Heart left ventricle (tissue), 13 donors: ENCODE results near the gene MYBPC2.

Experiments
- CTCF ChIP-seq, 12 donors: fragments of 200-600 bp; sonication (generic) in 4 of 12; IDR thresholded peaks; one replicate each; pipeline versions ENCODE4 v1.5.0 to v1.8.0; 2018 to 2022; ENCODE audit warnings: antibody characterized with exemption in 12 of 12, mild to moderate bottlenecking in 5 of 12
- POLR2A ChIP-seq, 2 donors: fragments of 450-650 bp; IDR thresholded peaks; one replicate each; pipeline ENCODE4 v1.6.1; 2017; ENCODE audit warnings: antibody characterized with exemption in 2 of 2, mild to moderate bottlenecking in 2 of 2, moderate library complexity in 2 of 2
- donor health status: ischemic (EF 13 %, LVEDD 7.1; RV severe dilation, severe dysfunction).
- donor health status: DM: no; HTN: yes; CAD: no.
- donor health status: DM: no; HTN: no; CAD: no.
- donor health status: ischemic (EF 25% LVEDD 6.9; RV normal size, moderate dysfunction).
- donor health status: ischemic (EF 25% LVEDD 5.7; RV mildly dilated, moderate dysfunction).
- donor health status: ischemic (EF 35%, LVEDD 5.7; RV mildly dilated, moderate dysfunction).
- donor health status: nonischemic (EF 11% LVEDD 7.7; RV severe dilation, severe dysfunction).
- donor health status: DM: yes; HTN: yes; CAD: no.
- donor health status: PGD.
- donor health status: ischemic (EF 29% LVEDD 5.4; RV normal size, mild dysfunction).
- donor health status: nonischemic (EF 23%, LVEDD 6.1; RV moderate dilation, normal function).

- TF ChIP-seq CTCF (IDR thresholded peaks at IDR 0.05): no peak
- no peak for TF ChIP-seq POLR2A (IDR thresholded peaks at IDR 0.05)
Observed at GRCh38 chr19:50383001-50383851, 49.5 kb upstream of the MYBPC2 start.
